ENCODE results near the gene DPPA3.

The DPPA3 gene

GRCh38 chr12:7758766-7759140 is 47.5 kb downstream of the DPPA3 start:
- no peak overlapping the region for H2AK5ac ChIP-seq (ENCODE audit: low read length)
- no peaks in the 10 kb centered on the region for H3K4me1 ChIP-seq (ENCODE audit: control insufficient read depth in 1 of 2, insufficient read depth in 2 of 2, low read length in 2 of 2)
- H3K23ac ChIP-seq (ENCODE audit: low read length) = no peak overlapping the region
- H3K18ac ChIP-seq (ENCODE audit: low read length) = no peak overlapping the region
- H2BK120ac ChIP-seq (ENCODE audit: insufficient read depth, low read length, poor library complexity) = no peak overlapping the region
- no peak overlapping the region for H2AFZ ChIP-seq (ENCODE audit: insufficient read depth, low read length, poor library complexity)
- no CpG with 5 or more reads among the region's 9 CpGs for WGBS (ENCODE audit: extremely low coverage, insufficient coverage, insufficient read length)
- H3K4me3 ChIP-seq (ENCODE audit: low read depth, low read length) = no peak overlapping the region
- no peaks in the 10 kb centered on the region for H3K9me3 ChIP-seq (ENCODE audit: insufficient read depth, low read depth, low read length)
- H4K12ac ChIP-seq (ENCODE audit: low read depth, low read length) = no peak overlapping the region
- no peak overlapping the region for H2BK12ac ChIP-seq (ENCODE audit: low read length)
- H3K36me3 ChIP-seq (ENCODE audit: control insufficient read depth in 1 of 2, insufficient read depth in 2 of 2, low read length in 2 of 2) = no peaks in the 10 kb centered on the region
- no peak overlapping the region for H3K9ac ChIP-seq (ENCODE audit: low read length)
- no peak overlapping the region for H3K4ac ChIP-seq (ENCODE audit: low read depth, low read length)
- no peak for DNase-seq
- no peaks in the 10 kb centered on the region for H3K79me1 ChIP-seq (ENCODE audit: low read length)
- no peak overlapping the region for H2BK5ac ChIP-seq (ENCODE audit: low read depth, low read length, poor library complexity)
- no peak overlapping the region for H3K4me2 ChIP-seq (ENCODE audit: low read length)
- H4K8ac ChIP-seq (ENCODE audit: low read depth, low read length) = no peak overlapping the region
- no peaks in the 10 kb centered on the region for H3K27me3 ChIP-seq (ENCODE audit: insufficient read depth, low read length)
- H4K91ac ChIP-seq (ENCODE audit: low read depth, low read length) = no peak overlapping the region
- no peaks in the 10 kb centered on the region for H3K79me2 ChIP-seq (ENCODE audit: control insufficient read depth, insufficient read depth, low read length, poor library complexity)
- no peak overlapping the region for H3K27ac ChIP-seq (ENCODE audit: low read depth, low read length)
- no peak overlapping the region for H3K14ac ChIP-seq (ENCODE audit: low read length)
